ENCODE data around the gene SMARCA2. TPM values are rescaled to one million over a fixed set of nuclear protein-coding genes. Genes with fewer than 3 reads are reported as not detected.

SMARCA2 gene
- total RNA-seq, 4 donors from 2014 or later, result 148 to 217 (median 196) TPM

- intact Hi-C loops (cut with DNase I), result no loop called here
- H3K36me3 ChIP-seq, result no peaks in the 10 kb centered on the region
Measured at GRCh38 chr9:2013743-2014475, 1.2 kb upstream of the SMARCA2 start.

GRCh38 chr9:2015581-2016407 lies 647 bp downstream of the SMARCA2 start:
- peak; percentile 59 to 61 for DNase-seq
- peak overlapping the region; percentile 73 to 93 (median 73) for H3K4me3 ChIP-seq (replicated peaks in 1 of 3)
- no peaks in the 10 kb centered on the region for H3K36me3 ChIP-seq
- 0 to 1% methylated on average over 24 to 43 of the region's 59 CpGs for WGBS, 2 donors
- intact Hi-C loops (cut with DNase I), result loop anchor here (5.0 kb wide), 1 partner anchor 37 kb away; no protein-coding TSS in a partner anchor
- no peaks in the 10 kb centered on the region for H3K9me3 ChIP-seq
- H3K27me3 ChIP-seq, result no peaks in the 10 kb centered on the region
- peaks cover 18 to 25% of the 10 kb centered on the region in 2 donors for H3K4me1 ChIP-seq
- peak overlapping the region; percentile 96 to 99 (median 99) for H3K27ac ChIP-seq
- no peak for TF ChIP-seq POLR2A (IDR thresholded peaks at IDR 0.05)
- TF ChIP-seq, protein P1, sequence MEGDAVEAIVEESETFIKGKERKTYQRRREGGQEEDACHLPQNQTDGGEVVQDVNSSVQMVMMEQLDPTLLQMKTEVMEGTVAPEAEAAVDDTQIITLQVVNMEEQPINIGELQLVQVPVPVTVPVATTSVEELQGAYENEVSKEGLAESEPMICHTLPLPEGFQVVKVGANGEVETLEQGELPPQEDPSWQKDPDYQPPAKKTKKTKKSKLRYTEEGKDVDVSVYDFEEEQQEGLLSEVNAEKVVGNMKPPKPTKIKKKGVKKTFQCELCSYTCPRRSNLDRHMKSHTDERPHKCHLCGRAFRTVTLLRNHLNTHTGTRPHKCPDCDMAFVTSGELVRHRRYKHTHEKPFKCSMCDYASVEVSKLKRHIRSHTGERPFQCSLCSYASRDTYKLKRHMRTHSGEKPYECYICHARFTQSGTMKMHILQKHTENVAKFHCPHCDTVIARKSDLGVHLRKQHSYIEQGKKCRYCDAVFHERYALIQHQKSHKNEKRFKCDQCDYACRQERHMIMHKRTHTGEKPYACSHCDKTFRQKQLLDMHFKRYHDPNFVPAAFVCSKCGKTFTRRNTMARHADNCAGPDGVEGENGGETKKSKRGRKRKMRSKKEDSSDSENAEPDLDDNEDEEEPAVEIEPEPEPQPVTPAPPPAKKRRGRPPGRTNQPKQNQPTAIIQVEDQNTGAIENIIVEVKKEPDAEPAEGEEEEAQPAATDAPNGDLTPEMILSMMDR (IDR thresholded peaks at IDR 0.05), result no peak

More at GRCh38 chr9:2013743-2014475, 1.2 kb upstream of the SMARCA2 start:
- peaks cover 4 to 6% of the 10 kb centered on the region in 2 donors for H3K4me1 ChIP-seq
- peak overlapping the region in 2 of 3 donors; percentile 55 to 93 for H3K4me3 ChIP-seq (replicated peaks in 1 of 3)
- no peaks in the 10 kb centered on the region for H3K27me3 ChIP-seq
- TF ChIP-seq, protein P1 (IDR thresholded peaks at IDR 0.05), result no peak
- TF ChIP-seq POLR2A (IDR thresholded peaks at IDR 0.05), result no peak
- no peaks in the 10 kb centered on the region for H3K9me3 ChIP-seq
- 24% methylated on average over 13 of the region's 13 CpGs for WGBS, 2 donors
- DNase-seq, result peak in 1 of 2 donors; percentile 10
- H3K27ac ChIP-seq, result peak overlapping the region; percentile 82 to 99 (median 99)

GRCh38 chr9:2016408-2017330 lies 1.5 kb downstream of the SMARCA2 start:
- Histone ChIP-seq H3K27me3 (no peaks in the 10 kb centered on the region), H3K27ac (peak overlapping the region; percentile 96 to 99 (median 99)), H3K4me3 (replicated peaks in 1 of 3) (peak overlapping the region; percentile 73 to 93 (median 73)), H3K36me3 (no peaks in the 10 kb centered on the region), H3K4me1 (peaks cover 23 to 33% of the 10 kb centered on the region in 2 donors), H3K9me3 (no peaks in the 10 kb centered on the region)
- peak; percentile 85 to 91 for DNase-seq
- 0 to 1% methylated on average over 45 to 48 of the region's 85 CpGs for WGBS, 2 donors
- intact Hi-C loops (cut with DNase I), result loop anchor here (5.0 kb wide), 1 partner anchor 36 kb away; no protein-coding TSS in a partner anchor
- peak in 1 of 2 donors; percentile 78 for TF ChIP-seq POLR2A (IDR thresholded peaks at IDR 0.05)
- TF ChIP-seq, protein P1 (IDR thresholded peaks at IDR 0.05), result peak in 2 of 6 experiments; percentile 9 to 18

DNA sequence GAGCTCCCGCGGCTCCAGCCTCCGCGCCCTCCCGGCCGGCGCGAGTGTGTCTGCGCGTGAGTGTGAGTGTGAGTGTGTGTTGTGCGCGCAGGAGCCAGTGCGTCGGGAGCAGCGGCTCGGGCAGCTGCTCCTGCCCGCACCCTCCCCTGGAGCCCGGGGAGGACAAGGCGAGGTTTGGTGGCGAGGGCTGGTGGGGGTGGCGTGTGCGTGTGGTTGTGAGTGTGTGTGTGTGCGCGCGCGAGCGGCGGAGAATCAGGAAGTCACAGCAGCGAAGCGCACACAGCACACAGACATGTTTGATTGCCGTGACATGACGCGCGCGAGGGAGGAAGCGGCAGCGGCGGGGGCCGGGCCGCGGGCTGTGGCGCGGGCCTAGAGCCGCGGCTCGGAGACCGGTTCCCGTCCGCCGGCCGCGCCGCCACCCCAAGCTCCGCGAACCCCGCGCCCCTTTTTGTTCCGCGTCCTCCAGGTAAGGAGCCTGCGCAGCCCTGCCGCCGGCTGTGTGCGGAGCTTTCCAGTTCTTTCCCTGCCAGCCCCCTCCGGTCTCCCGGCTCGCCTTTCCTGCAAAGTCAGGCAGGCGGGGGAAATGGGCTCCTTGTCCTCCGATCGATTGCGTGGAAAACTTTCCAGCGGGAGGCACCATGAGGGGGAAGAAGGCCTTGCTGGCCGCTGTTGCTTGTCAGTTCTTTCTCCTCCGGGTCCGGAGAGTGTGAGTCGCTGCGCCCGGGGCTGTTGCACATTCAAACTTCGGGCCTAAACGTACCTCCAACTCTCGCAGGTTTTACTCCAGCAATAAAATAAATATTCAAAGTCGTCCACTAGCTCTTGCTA lies 2.4 kb downstream of the SMARCA2 start:
- no peaks in the 10 kb centered on the region for H3K36me3 ChIP-seq
- H3K9me3 ChIP-seq, result no peaks in the 10 kb centered on the region
- peak; percentile 81 to 86 for DNase-seq
- H3K27me3 ChIP-seq, result no peaks in the 10 kb centered on the region
- peaks cover 31 to 41% of the 10 kb centered on the region in 2 donors for H3K4me1 ChIP-seq
- H3K4me3 ChIP-seq (replicated peaks in 1 of 3), result peak overlapping the region; percentile 70 to 93 (median 73)
- H3K27ac ChIP-seq, result peak overlapping the region; percentile 96 to 99 (median 99)
- TF ChIP-seq, protein P1 (IDR thresholded peaks at IDR 0.05), result no peak
- peak; percentile 42 to 89 for TF ChIP-seq POLR2A (IDR thresholded peaks at IDR 0.05)
- intact Hi-C loops (cut with DNase I), result loop anchor here (5.0 kb wide), 1 partner anchor 35 kb away; no protein-coding TSS in a partner anchor
- 0% methylated on average over 42 to 54 of the region's 81 CpGs for whole genome bisulfite sequencing, 2 donors

Data from thyroid gland (tissue), 4 donors.